Karpas-422 (cell line): ENCODE measurements around the gene ZNF516. TPM values are rescaled to one million over a fixed set of nuclear protein-coding genes. Genes with fewer than 3 reads are reported as not detected.

Source experiments
- DNase-seq: peaks from one replicate; pipeline ENCODE4 v3.0.0-alpha.2; 2015
- H2AFZ ChIP-seq: fragments of 200-600 bp; sonication (generic); 2 replicates; pipeline ENCODE4 v1.6.1; 2014; ENCODE audit warnings: antibody characterized with exemption, low read length, mixed read lengths
- H3K27ac ChIP-seq: fragments of 200-600 bp; sonication (generic); 2 replicates; pipeline ENCODE4 v1.5.1; 2014; ENCODE audit warnings: mild to moderate bottlenecking, low read length, moderate library complexity
- H3K27me3 ChIP-seq: fragments of 200-600 bp; sonication (generic); 2 replicates; pipeline ENCODE4 v1.6.1; 2014; ENCODE audit warnings: low read length, mixed read lengths
- H3K36me3 ChIP-seq: fragments of 200-600 bp; sonication (generic); 2 replicates; pipeline ENCODE4 v1.6.1; 2014; ENCODE audit warnings: low read length, mixed read lengths; ENCODE audit not compliant: insufficient read depth
- H3K4me1 ChIP-seq: fragments of 200-600 bp; sonication (generic); 2 replicates; pipeline ENCODE4 v1.6.1; 2014; ENCODE audit warnings: mild to moderate bottlenecking, low read length, mixed read lengths
- H3K4me2 ChIP-seq: fragments of 200-600 bp; sonication (generic); 2 replicates; pipeline ENCODE4 v1.6.1; 2014; ENCODE audit warnings: low read length, low read depth, mild to moderate bottlenecking; ENCODE audit not compliant: poor library complexity, severe bottlenecking
- H3K4me3 ChIP-seq: fragments of 200-600 bp; sonication (generic); 2 replicates; pipeline ENCODE4 v1.5.1; 2014; ENCODE audit warnings: mild to moderate bottlenecking, antibody characterized with exemption, low read length, mixed read lengths
- H3K79me2 ChIP-seq: fragments of 200-600 bp; sonication (generic); 2 replicates; pipeline ENCODE4 v1.6.1; 2014; ENCODE audit warnings: mild to moderate bottlenecking, low read length, mixed read lengths
- H3K9ac ChIP-seq: fragments of 200-600 bp; sonication (generic); 2 replicates; pipeline ENCODE4 v1.6.0; 2014; ENCODE audit warnings: low read length
- H3K9me2 ChIP-seq: fragments of 200-600 bp; sonication (generic), shearing (Covaris generic); replicated peaks from 2 replicates; pipeline ENCODE4 v1.6.0; 2014; ENCODE audit warnings: mild to moderate bottlenecking, low read length, moderate library complexity; ENCODE audit not compliant: insufficient read depth
- H3K9me3 ChIP-seq: fragments of 300-700, 200-600 bp; sonication (generic); 2 replicates; pipeline ENCODE4 v1.6.1; 2014; ENCODE audit warnings: low read length, mixed read lengths
- H4K20me1 ChIP-seq: fragments of 200-600 bp; sonication (generic); 2 replicates; pipeline ENCODE4 v1.6.1; 2014; ENCODE audit warnings: mild to moderate bottlenecking, antibody characterized with exemption, low read length, low read depth; ENCODE audit not compliant: insufficient read depth
- total RNA-seq: library from RNA; depleted of rRNA; stranded (reverse); fragments of >200 nt; shearing (Covaris generic); gene quantifications from 2 replicates; pipeline ENCODE4 v1.2.3, GENCODE V29; 2014; ENCODE audit warnings: low replicate concordance

ZNF516 gene
- total RNA-seq, 1 experiment from 2014 or later, result 41.0 TPM

DNA sequence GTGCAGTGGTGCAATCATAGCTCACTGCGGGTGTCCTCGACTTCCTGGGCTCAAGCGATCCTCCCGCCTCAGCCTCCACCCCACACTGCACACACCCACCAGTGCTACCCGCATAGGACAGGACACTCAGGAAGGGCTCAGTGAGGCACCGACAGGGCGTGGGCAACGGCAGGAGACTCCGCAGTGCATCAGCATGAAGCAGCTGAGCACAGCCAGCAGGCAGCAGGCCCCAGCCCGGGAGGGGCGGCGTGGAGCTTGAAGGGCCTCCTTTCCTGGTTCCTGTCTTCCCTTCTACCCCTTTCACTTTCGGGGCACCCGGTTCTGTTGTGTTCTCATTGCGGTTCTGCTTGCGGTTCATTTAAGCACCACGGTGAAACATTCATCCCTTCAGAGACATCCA is 89.8 kb downstream of the ZNF516 start:
- H3K4me2 ChIP-seq, result no peak overlapping the region
- 0 out of 2 replicates have a peak, but pooled peaks cover 3% of the 10 kb centered on the region for H3K36me3 ChIP-seq
- H3K9me3 ChIP-seq, result no peaks in the 10 kb centered on the region
- H3K4me3 ChIP-seq, result no peak overlapping the region
- H3K4me1 ChIP-seq, result peaks cover 28% of the 10 kb centered on the region
- no peaks in the 10 kb centered on the region for H3K9me2 ChIP-seq
- no peak overlapping the region for H2AFZ ChIP-seq
- no peak overlapping the region for H3K9ac ChIP-seq
- peaks cover 100% of the 10 kb centered on the region for H3K79me2 ChIP-seq
- H4K20me1 ChIP-seq, result peaks cover 79% of the 10 kb centered on the region
- H3K27me3 ChIP-seq, result no peaks in the 10 kb centered on the region
- no peak overlapping the region for H3K27ac ChIP-seq
- DNase-seq, result no peak

DNA sequence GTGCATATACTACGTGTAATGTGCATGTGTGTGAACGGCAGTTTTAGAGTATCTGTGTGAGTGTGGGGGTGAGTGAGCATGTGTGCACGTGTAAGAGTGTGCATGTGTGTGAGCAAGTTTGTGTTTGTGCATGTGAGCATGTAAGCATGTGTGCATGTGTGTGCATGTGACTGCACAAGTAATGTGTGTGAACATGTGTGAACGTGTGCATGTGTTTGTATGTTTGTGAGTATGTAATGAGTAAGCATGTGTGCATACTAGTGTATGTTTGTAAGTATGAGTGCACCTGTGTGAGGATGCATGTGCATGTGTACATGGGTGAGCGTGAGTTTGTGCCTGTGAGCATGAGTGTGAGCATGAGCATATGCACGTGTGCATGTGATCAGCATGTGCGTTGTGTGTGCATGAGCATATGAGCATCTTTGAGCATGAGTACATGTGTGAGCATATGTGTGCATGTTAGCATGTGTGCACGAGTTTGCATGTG is 90.7 kb downstream of the ZNF516 start:
- Histone ChIP-seq H3K79me2 (peaks cover 100% of the 10 kb centered on the region), H3K27ac (no peak overlapping the region), H3K4me3 (no peak overlapping the region), H3K4me2 (no peak overlapping the region), H3K27me3 (no peaks in the 10 kb centered on the region), H2AFZ (no peak overlapping the region), H3K4me1 (peaks cover 27% of the 10 kb centered on the region), H3K36me3 (no peaks in the 10 kb centered on the region), H3K9me2 (no peaks in the 10 kb centered on the region), H3K9ac (no peak overlapping the region), H4K20me1 (peaks cover 85% of the 10 kb centered on the region), H3K9me3 (no peaks in the 10 kb centered on the region)
- DNase-seq, result no peak

DNA sequence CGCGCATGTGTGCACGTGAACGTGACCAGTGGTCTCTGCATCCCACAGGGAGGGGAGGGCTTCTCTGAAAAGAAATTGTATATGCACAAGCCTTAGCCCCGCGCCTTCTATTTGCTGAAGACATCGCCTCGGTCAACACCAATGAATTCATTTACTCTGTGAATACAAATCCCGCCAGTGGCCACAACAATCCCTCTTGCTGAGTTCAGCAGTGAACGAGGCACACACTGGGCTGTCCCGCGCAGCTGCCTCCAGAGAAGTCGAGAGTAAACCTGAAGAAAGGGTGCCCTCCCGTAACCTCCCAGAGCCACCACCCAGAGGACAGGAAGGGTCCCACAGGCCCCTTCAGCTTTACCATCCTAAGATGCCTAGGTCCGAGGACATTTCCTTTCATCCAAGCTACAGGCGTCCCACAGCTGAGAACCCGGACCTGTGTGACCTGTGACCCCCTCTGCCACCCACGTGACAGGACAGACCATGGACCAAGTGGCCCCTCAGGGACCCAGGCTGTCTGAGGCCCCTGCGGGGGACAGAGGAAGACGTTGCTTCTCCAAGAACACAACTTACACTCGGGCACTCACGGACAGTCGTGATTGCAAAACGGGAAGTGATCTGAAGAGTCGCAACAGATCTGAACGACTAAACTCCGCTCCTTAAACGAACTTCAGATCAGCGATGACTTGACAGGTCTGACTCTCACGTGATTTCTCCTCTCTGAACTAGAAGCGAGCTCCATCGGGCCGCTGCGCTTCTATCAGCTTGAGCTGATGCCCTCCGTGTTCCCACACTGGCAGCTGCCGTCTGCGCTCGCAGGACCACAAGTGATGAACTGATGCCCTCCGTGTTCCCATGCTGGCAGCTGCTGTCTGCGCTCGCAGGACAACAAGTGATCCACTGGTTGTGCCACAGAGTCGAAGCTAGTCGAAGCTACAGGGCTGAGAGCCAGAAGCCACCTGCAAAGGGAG is 92.7 kb downstream of the ZNF516 start:
- Histone ChIP-seq H3K9ac (no peak overlapping the region), H3K9me3 (no peaks in the 10 kb centered on the region), H3K79me2 (peaks cover 100% of the 10 kb centered on the region), H3K4me2 (no peak overlapping the region), H3K36me3 (no peaks in the 10 kb centered on the region), H3K4me3 (no peak overlapping the region), H2AFZ (no peak overlapping the region), H3K27ac (no peak overlapping the region), H3K4me1 (peaks cover 29% of the 10 kb centered on the region), H4K20me1 (peaks cover 96% of the 10 kb centered on the region), H3K9me2 (no peaks in the 10 kb centered on the region), H3K27me3 (no peaks in the 10 kb centered on the region)
- no peak for DNase-seq

DNA sequence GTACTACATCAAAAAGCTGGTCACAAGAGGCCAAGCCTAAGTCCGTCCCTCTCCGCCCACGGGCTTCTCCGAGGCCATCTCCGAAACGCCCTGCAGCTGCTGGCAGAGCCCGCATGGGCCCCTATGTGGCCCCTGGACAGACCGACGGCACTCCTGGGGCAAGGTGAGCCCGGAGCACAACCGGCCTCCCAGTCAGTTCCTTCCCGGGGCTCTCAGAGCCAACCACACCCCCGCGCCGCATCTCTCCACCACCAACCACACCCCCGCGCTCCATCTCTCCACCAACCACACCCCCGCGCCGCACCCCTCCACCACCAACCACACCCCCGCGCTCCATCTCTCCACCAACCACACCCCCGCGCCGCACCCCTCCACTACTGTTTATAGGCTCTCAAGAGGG is 93.5 kb downstream of the ZNF516 start:
- Histone ChIP-seq H3K9me3 (no peaks in the 10 kb centered on the region), H3K36me3 (no peaks in the 10 kb centered on the region), H3K4me2 (no peak overlapping the region), H2AFZ (no peak overlapping the region), H3K27ac (no peak overlapping the region), H3K4me3 (no peak overlapping the region), H3K9ac (no peak overlapping the region), H3K27me3 (no peaks in the 10 kb centered on the region), H3K79me2 (peaks cover 100% of the 10 kb centered on the region), H4K20me1 (peaks cover 97% of the 10 kb centered on the region), H3K4me1 (peaks cover 27% of the 10 kb centered on the region), H3K9me2 (no peaks in the 10 kb centered on the region)
- DNase-seq, result no peak

DNA sequence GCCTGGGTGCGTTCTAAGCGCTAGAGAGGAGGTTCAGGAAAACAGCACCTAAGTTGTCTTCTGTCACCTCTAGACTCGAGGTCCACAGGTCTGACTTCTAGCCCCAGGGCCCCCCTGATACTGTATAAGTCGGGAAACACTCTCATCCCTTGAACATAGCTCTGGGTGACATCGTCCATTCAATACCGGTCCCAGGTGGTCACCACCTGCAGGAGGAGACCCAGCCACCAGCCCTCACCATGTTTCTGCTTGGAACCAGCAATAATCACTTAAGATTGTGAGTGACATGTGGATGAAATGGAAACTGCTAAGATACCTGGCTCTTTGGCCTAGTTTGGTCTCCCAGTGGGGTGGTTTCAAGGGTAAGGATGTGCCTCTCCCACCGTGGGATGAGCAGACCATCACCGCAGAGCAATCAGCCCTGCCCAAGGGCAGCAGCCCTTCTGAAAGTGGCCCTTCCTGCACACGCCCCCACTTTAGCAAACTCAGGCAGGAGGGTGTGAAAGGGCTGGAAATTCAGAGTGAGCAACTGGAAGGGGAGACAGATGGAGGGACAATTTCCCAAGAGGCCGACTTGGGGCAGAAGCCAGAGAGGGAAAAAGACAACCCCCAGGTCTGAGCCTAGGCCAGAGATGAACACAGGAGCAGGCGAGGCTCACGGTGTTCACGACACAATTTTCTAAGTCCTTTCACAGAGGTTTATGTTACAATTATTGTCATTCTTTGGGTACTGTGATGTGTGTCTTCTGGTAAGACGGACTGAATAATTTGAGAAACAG is 95.2 kb downstream of the ZNF516 start:
- no peak overlapping the region for H2AFZ ChIP-seq
- H3K27ac ChIP-seq, result no peak overlapping the region
- H3K9me3 ChIP-seq, result no peaks in the 10 kb centered on the region
- H3K79me2 ChIP-seq, result peaks cover 100% of the 10 kb centered on the region
- peaks cover 24% of the 10 kb centered on the region for H3K4me1 ChIP-seq
- no peak for DNase-seq
- no peak overlapping the region for H3K4me3 ChIP-seq
- H3K9ac ChIP-seq, result no peak overlapping the region; the same call in 1 of the 2 replicates
- no peaks in the 10 kb centered on the region for H3K36me3 ChIP-seq
- peaks cover 98% of the 10 kb centered on the region for H4K20me1 ChIP-seq
- no peaks in the 10 kb centered on the region for H3K9me2 ChIP-seq
- peak overlapping the region; percentile 17 for H3K4me2 ChIP-seq
- H3K27me3 ChIP-seq, result no peaks in the 10 kb centered on the region

DNA sequence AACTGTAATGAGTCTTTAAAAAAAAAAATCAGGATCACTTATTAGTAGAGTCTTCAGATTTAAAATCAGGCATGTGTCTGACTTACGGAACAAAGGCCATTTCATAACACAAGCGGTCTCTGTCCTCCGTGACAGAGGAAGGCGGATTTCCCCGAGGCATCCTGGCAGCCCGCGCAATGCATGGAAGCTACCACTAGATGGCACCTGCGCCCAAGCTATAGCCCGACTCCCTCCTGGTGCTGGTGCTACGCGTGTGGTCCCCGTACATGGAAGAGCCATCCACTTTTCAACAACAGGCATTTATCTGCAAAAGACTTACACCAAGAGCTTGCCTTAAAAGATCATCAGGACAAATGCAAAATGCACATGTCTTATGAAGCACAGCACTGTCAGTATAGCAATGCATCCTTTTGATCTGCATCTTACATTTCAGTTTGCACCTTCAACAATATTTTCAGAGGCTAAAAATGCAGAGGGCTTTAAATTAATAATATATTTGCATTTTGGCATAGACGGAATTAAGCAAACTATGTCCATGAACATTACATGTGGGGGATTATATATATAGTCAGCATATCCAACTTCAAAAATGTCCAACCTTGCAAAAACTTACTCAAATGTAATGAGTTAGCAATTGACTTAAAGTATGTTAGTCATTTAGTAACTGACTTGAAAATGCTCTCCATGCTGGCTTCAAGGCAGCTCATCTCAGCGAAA is 96.0 kb downstream of the ZNF516 start:
- Histone ChIP-seq H2AFZ (no peak overlapping the region), H3K36me3 (no peaks in the 10 kb centered on the region), H3K9me3 (no peaks in the 10 kb centered on the region), H3K27ac (no peak overlapping the region), H3K4me3 (no peak overlapping the region), H3K79me2 (peaks cover 94% of the 10 kb centered on the region), H4K20me1 (peaks cover 92% of the 10 kb centered on the region), H3K9me2 (no peaks in the 10 kb centered on the region), H3K4me2 (peak overlapping the region; percentile 17), H3K4me1 (peaks cover 24% of the 10 kb centered on the region), H3K27me3 (no peaks in the 10 kb centered on the region), H3K9ac (no peak overlapping the region)
- DNase-seq, result peak; percentile 92

DNA sequence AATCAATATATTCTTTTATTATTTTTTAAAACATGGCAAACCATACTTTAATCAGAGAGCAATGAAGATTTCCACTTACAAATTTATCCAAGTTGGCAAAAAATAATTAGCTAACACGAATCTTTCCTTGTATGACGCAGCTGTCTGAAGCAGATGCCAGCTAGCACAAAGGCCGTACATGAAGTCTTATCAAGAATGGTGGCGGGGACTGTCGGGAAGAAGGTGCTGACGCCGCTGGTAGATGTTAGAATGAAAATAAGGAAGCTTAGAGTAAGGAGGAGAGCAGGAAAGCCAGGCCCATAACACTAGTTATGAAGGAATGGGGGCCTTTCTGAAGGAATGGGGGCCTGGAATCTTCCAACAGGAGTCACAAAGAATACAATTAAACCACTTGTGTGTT is 96.7 kb downstream of the ZNF516 start:
- Histone ChIP-seq H3K27me3 (no peaks in the 10 kb centered on the region), H3K4me3 (no peak overlapping the region), H3K4me2 (no peak overlapping the region), H3K4me1 (peaks cover 24% of the 10 kb centered on the region), H3K36me3 (no peaks in the 10 kb centered on the region), H3K9me2 (no peaks in the 10 kb centered on the region), H3K79me2 (peaks cover 86% of the 10 kb centered on the region), H2AFZ (no peak overlapping the region), H4K20me1 (peaks cover 84% of the 10 kb centered on the region), H3K27ac (no peak overlapping the region), H3K9me3 (no peaks in the 10 kb centered on the region), H3K9ac (no peak overlapping the region)
- no peak for DNase-seq
